IMR-90 (cell line): ENCODE results near the gene THAP12. TPM values are rescaled to one million over a fixed set of nuclear protein-coding genes. Genes with fewer than 3 reads are reported as not detected.

Experiments used
- ATAC-seq: fragments of 200-7000 bp; cut with Tn5 transposase; 2 replicates; pipeline ENCODE4 v1.9.1; 2020; ENCODE audit warnings: low read depth, mild to moderate bottlenecking, moderate library complexity
- BruUV-seq: library from RNA; stranded (reverse); fragments of 400-500 nt; replicated peaks from 2 replicates; lab custom pipeline; 2021; lab: Mats Ljungman, UMichigan
- CTCF ChIA-PET: fragments of 300-600 bp; formaldehyde crosslinking; extraction: SDS; loops from one replicate; lab custom pipeline; 2021; ENCODE audit warnings: antibody characterized with exemption; lab: Yijun Ruan, JAX
- POLR2A ChIA-PET: fragments of 300-600 bp; sonication (Branson Sonifier 250); formaldehyde crosslinking; loops from one replicate; lab custom pipeline; 2022; ENCODE audit warnings: antibody characterized with exemption; ENCODE audit not compliant: unreplicated experiment; lab: Charles Lee
- DNase-seq: peaks from one replicate; pipeline ENCODE4 v3.0.0; 2013
- H2AFZ ChIP-seq: replicated peaks from 2 replicates; pipeline ENCODE3; 2013; ENCODE audit warnings: low read length, mild to moderate bottlenecking; ENCODE audit not compliant: poor library complexity
- H2AK5ac ChIP-seq: 2 replicates; pipeline ENCODE4 v1.6.1; 2013; ENCODE audit warnings: low read depth, low read length, inconsistent platforms
- H2AK9ac ChIP-seq: replicated peaks from 2 replicates; pipeline ENCODE3; 2013; ENCODE audit warnings: mild to moderate bottlenecking, low read depth, low read length, moderate library complexity; ENCODE audit not compliant: poor library complexity
- H2BK120ac ChIP-seq: 2 replicates; pipeline ENCODE4 v1.6.1; 2013; ENCODE audit warnings: low read depth, low read length, inconsistent platforms
- H2BK15ac ChIP-seq: 3 replicates; pipeline ENCODE4 v1.6.1; 2013; ENCODE audit warnings: low read depth, low read length, inconsistent platforms
- H2BK20ac ChIP-seq: 2 replicates; pipeline ENCODE4 v1.6.1; 2013; ENCODE audit warnings: low read depth, mild to moderate bottlenecking, inconsistent platforms, low read length, moderate library complexity
- H2BK5ac ChIP-seq: 2 replicates; pipeline ENCODE4 v1.6.1; 2013; ENCODE audit warnings: mild to moderate bottlenecking, low read depth, low read length, inconsistent platforms; ENCODE audit not compliant: poor library complexity, severe bottlenecking
- H3K14ac ChIP-seq: replicated peaks from 2 replicates; pipeline ENCODE4 v1.6.1; 2013; ENCODE audit warnings: low read depth, low read length, inconsistent platforms
- H3K18ac ChIP-seq: 2 replicates; pipeline ENCODE4 v1.6.1; 2013; ENCODE audit warnings: low read depth, low read length, control low read depth
- H3K23ac ChIP-seq: 2 replicates; pipeline ENCODE4 v1.6.1; 2013; ENCODE audit warnings: low read depth, low read length, inconsistent platforms
- H3K27ac ChIP-seq: 2 replicates; pipeline ENCODE4 v1.5.1; 2013; ENCODE audit warnings: mild to moderate bottlenecking, control low read depth, low read length; ENCODE audit not compliant: insufficient read depth
- H3K27me3 ChIP-seq: 2 replicates; pipeline ENCODE4 v1.6.1; 2013; ENCODE audit warnings: low read length; ENCODE audit not compliant: control insufficient read depth, insufficient read depth
- H3K36me3 ChIP-seq: 2 replicates; pipeline ENCODE4 v1.6.1; 2013; ENCODE audit warnings: low read length, mixed read lengths; ENCODE audit not compliant: control insufficient read depth, insufficient read depth
- H3K4ac ChIP-seq: 2 replicates; pipeline ENCODE4 v1.6.1; 2013; ENCODE audit warnings: low read depth, low read length, inconsistent platforms
- H3K4me1 ChIP-seq: 2 replicates; pipeline ENCODE4 v1.6.1; 2013; ENCODE audit warnings: low read length, mixed read lengths; ENCODE audit not compliant: control insufficient read depth, insufficient read depth
- H3K4me2 ChIP-seq: 2 replicates; pipeline ENCODE4 v1.6.1; 2013; ENCODE audit warnings: low read depth, mild to moderate bottlenecking, control low read depth, low read length, moderate library complexity
- H3K4me3 ChIP-seq: 2 replicates; pipeline ENCODE4 v1.5.1; 2013; ENCODE audit warnings: low read depth, mild to moderate bottlenecking, control low read depth, low read length, moderate library complexity; ENCODE audit not compliant: insufficient read depth
- H3K56ac ChIP-seq: 2 replicates; pipeline ENCODE4 v1.6.1; 2013; ENCODE audit warnings: low read length, inconsistent platforms; ENCODE audit not compliant: insufficient read depth; ENCODE audit errors: extremely low read depth
- H3K79me1 ChIP-seq, 2 experiments: 2 replicates each; pipeline ENCODE4 v1.6.1; 2013; ENCODE audit warnings: low read length in 2 of 2, inconsistent platforms in 1 of 2, low read depth in 1 of 2
- H3K9ac ChIP-seq: 2 replicates; pipeline ENCODE4 v1.6.1; 2013; ENCODE audit warnings: low read depth, low read length, control low read depth
- H3K9me1 ChIP-seq: 2 replicates; pipeline ENCODE4 v1.6.1; 2013; ENCODE audit warnings: low read length, inconsistent platforms; ENCODE audit not compliant: insufficient read depth
- H3K9me3 ChIP-seq: 2 replicates; pipeline ENCODE4 v1.6.1; 2013; ENCODE audit warnings: low read length; ENCODE audit not compliant: control insufficient read depth, insufficient read depth
- H4K20me1 ChIP-seq: 2 replicates; pipeline ENCODE4 v1.6.1; 2013; ENCODE audit warnings: low read length, inconsistent platforms; ENCODE audit not compliant: insufficient read depth
- H4K5ac ChIP-seq: 2 replicates; pipeline ENCODE4 v1.6.1; 2013; ENCODE audit warnings: mild to moderate bottlenecking, low read depth, low read length, control low read depth
- H4K8ac ChIP-seq, 2 experiments: 2 replicates each; pipeline ENCODE4 v1.6.1; 2013; ENCODE audit warnings: low read depth in 2 of 2, low read length in 2 of 2, control low read depth in 1 of 2, inconsistent platforms in 1 of 2
- H4K91ac ChIP-seq: 2 replicates; pipeline ENCODE4 v1.6.1; 2013; ENCODE audit warnings: low read depth, low read length, inconsistent platforms; ENCODE audit not compliant: insufficient read depth
- CEBPB ChIP-seq: IDR thresholded peaks from 2 replicates; pipeline ENCODE4 v1.6.1; 2012; ENCODE audit warnings: low read depth, low read length, improper control_type of control experiment
- CHD1 ChIP-seq: IDR thresholded peaks from 2 replicates; pipeline ENCODE4 v1.6.1; 2012; ENCODE audit warnings: low read depth, low read length, improper control_type of control experiment
- WGBS, 2 experiments: methylation state at CpG; one replicate each; pipeline versions ENCODE4 v1.1.5 to v1.1.7; 2013; ENCODE audit warnings: missing lambda C conversion rate in 2 of 2; ENCODE audit not compliant: insufficient read length in 1 of 2; ENCODE audit errors: extremely low coverage in 2 of 2; 5-methylcytosine and 5-hydroxymethylcytosine counted together
- dilution Hi-C: fragments of 300-500 bp; cut with HindIII; formaldehyde crosslinking; loops from one replicate; pipeline ENCODE4 v1.14.3; 2018; ENCODE audit warnings: low sequenced_read_pairs; ENCODE audit not compliant: unreplicated experiment
- in situ Hi-C: fragments of 300-500 bp; cut with MboI; formaldehyde crosslinking; loops from 3 replicates; pipeline ENCODE4 v1.14.3; 2019; ENCODE audit warnings: low sequenced_read_pairs, inconsistent platforms, mixed read lengths
- intact Hi-C: fragments of 100-400 bp; cut with micrococcal nuclease; formaldehyde crosslinking; loops from 2 replicates; pipeline ENCODE4 v1.10.0; 2022
- polyA plus RNA-seq, 3 experiments: library from polyadenylated mRNA; depleted of rRNA; stranded (reverse); fragments of >200 nt; gene quantifications; 2 replicates each; pipeline ENCODE4 v1.2.3, GENCODE V29; 2012; ENCODE audit warnings: low replicate concordance in 1 of 3
- total RNA-seq: library from RNA; depleted of rRNA; stranded (reverse); fragments of >200 nt; gene quantifications from 2 replicates; pipeline ENCODE4 v1.2.3, GENCODE V29; 2012

The THAP12 gene
- total and polyA plus RNA-seq, 2 of the 4 experiments (the other 2 are of a cell fraction): 25.1 to 27.3 TPM

DNA sequence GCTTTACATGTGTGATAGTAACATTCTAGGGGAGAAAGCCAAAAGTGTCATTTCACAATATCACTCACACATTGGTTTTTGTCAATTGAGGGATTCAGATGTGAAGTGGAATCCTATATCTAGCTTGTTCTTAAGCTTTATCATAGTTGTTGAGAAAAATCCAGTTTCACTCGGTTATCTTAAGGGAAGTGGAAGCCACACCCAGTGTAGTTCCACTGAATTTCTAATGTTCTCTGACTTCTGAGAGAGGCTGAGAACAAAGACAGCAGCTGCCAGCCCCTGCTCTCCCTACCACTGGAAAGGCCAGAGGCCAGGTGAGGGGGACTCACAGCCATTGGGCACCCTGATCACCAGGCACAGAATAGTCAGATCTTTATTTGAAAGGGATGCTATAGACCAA is 53.7 kb downstream of the THAP12 start:
- H3K4me3 ChIP-seq: no peak overlapping the region
- no TSS peak for BruUV-seq
- no peak overlapping the region for H3K4ac ChIP-seq
- H2AK9ac ChIP-seq: no peak overlapping the region
- H3K36me3 ChIP-seq: no peaks in the 10 kb centered on the region
- H3K9me3 ChIP-seq: no peaks in the 10 kb centered on the region
- no peaks in the 10 kb centered on the region for H3K9me1 ChIP-seq
- no peak for DNase-seq
- no peaks in the 10 kb centered on the region for H3K79me1 ChIP-seq
- intact Hi-C loops (no loop called here), dilution Hi-C loops (no loop called here), in situ Hi-C loops (no loop called here)
- no peak overlapping the region for H2BK5ac ChIP-seq
- H4K5ac ChIP-seq: no peak overlapping the region
- ChIA-PET POLR2A (no interaction called here), CTCF (interaction anchor here (1.0 kb wide), 1 partner anchor 120 kb away, joined by 4 read pairs; no protein-coding TSS in a partner anchor)
- H2AK5ac ChIP-seq: no peak overlapping the region
- no peak overlapping the region for H3K27ac ChIP-seq
- H3K14ac ChIP-seq: no peak overlapping the region
- H3K56ac ChIP-seq: no peak overlapping the region
- no peak overlapping the region for H3K18ac ChIP-seq
- H4K8ac ChIP-seq: no peak overlapping the region
- no peak overlapping the region for H2BK20ac ChIP-seq
- no CpG with 5 or more reads among the region's 1 CpG for WGBS, 2 experiments
- no peak overlapping the region for H4K91ac ChIP-seq
- H3K23ac ChIP-seq: no peak overlapping the region
- no peak overlapping the region for H2BK120ac ChIP-seq
- peaks cover 4% of the 10 kb centered on the region for H3K4me1 ChIP-seq
- H3K9ac ChIP-seq: no peak overlapping the region
- peaks cover 4% of the 10 kb centered on the region; the same call in 1 of the 2 replicates for H4K20me1 ChIP-seq
- no peak overlapping the region for H2BK15ac ChIP-seq
- no peak overlapping the region for H2AFZ ChIP-seq
- H3K27me3 ChIP-seq: peaks cover 16% of the 10 kb centered on the region; the same call in 1 of the 2 replicates
- H3K4me2 ChIP-seq: no peak overlapping the region
- ATAC-seq: no peak
- 0 out of 2 replicates have a peak, but pooled peaks have one; percentile 8 for TF ChIP-seq CEBPB
- no peak for TF ChIP-seq CHD1
